ENCODE measurements around the gene PCDHGB2.

GRCh38 chr5:141388661-141389060, 28.9 kb downstream of the PCDHGB2 start:
- TF ChIP-seq CTCF (IDR thresholded peaks at IDR 0.05) (no peak), POLR2A (IDR thresholded peaks at IDR 0.05; ENCODE audit: low read depth) (no peak), POLR2AphosphoS5 (IDR thresholded peaks at IDR 0.05) (no peak), EP300 (IDR thresholded peaks at IDR 0.05) (no peak)

Data from esophagus muscularis mucosa (tissue), 4 donors.